GM23248 (cell line): Measurements from ENCODE around the gene CLRN1. TPM values are rescaled to one million over a fixed set of nuclear protein-coding genes. Genes with fewer than 3 reads are reported as not detected.

Experiments used
- DNase-seq: peaks from one replicate; pipeline ENCODE4 v3.0.0-alpha.2; 2015
- H2AFZ ChIP-seq: fragments of 200-600 bp; sonication (generic); 2 replicates; pipeline ENCODE4 v1.6.1; 2016; ENCODE audit warnings: antibody characterized with exemption
- H3F3A ChIP-seq: fragments of 200-600 bp; sonication (generic); 2 replicates; pipeline ENCODE4 v1.6.1; 2016; ENCODE audit warnings: mild to moderate bottlenecking, antibody characterized with exemption, mixed run types; ENCODE audit not compliant: insufficient read depth
- H3K27ac ChIP-seq: fragments of 200-600 bp; sonication (generic); 2 replicates; pipeline ENCODE4 v1.5.1; 2016; ENCODE audit warnings: mild to moderate bottlenecking
- H3K27me3 ChIP-seq: fragments of 200-600 bp; sonication (generic); replicated peaks from 2 replicates; pipeline ENCODE4 v1.6.1; 2016; ENCODE audit warnings: mild to moderate bottlenecking; ENCODE audit not compliant: insufficient read depth
- H3K36me3 ChIP-seq: fragments of 200-600 bp; sonication (generic); 2 replicates; pipeline ENCODE4 v1.6.1; 2016; ENCODE audit warnings: low read depth, mild to moderate bottlenecking
- H3K4me1 ChIP-seq: fragments of 200-600 bp; sonication (generic); 2 replicates; pipeline ENCODE4 v1.6.1; 2016; ENCODE audit warnings: mild to moderate bottlenecking; ENCODE audit not compliant: insufficient read depth
- H3K4me2 ChIP-seq: fragments of 200-600 bp; sonication (generic); one replicate; pipeline ENCODE4 v1.6.1; 2016; ENCODE audit warnings: mild to moderate bottlenecking; ENCODE audit not compliant: unreplicated experiment
- H3K4me3 ChIP-seq: fragments of 200-600 bp; sonication (generic); 2 replicates; pipeline ENCODE4 v1.5.1; 2016; ENCODE audit warnings: mild to moderate bottlenecking
- H3K79me2 ChIP-seq: fragments of 200-600 bp; sonication (generic); 2 replicates; pipeline ENCODE4 v1.6.1; 2016; ENCODE audit warnings: mild to moderate bottlenecking; ENCODE audit not compliant: insufficient read depth
- H3K9ac ChIP-seq: fragments of 200-600 bp; sonication (generic); 2 replicates; pipeline ENCODE4 v1.6.1; 2016; ENCODE audit warnings: mild to moderate bottlenecking
- H3K9me2 ChIP-seq: fragments of 200-600 bp; sonication (generic); 2 replicates; pipeline ENCODE4 v1.6.1; 2016; ENCODE audit warnings: mixed run types, mild to moderate bottlenecking, moderate library complexity; ENCODE audit not compliant: insufficient read depth
- H3K9me3 ChIP-seq: fragments of 200-600 bp; sonication (generic); one replicate; pipeline ENCODE4 v1.6.1; 2017; ENCODE audit warnings: low read depth
- H4K20me1 ChIP-seq: fragments of 200-600 bp; sonication (generic); 2 replicates; pipeline ENCODE4 v1.6.0; 2016; ENCODE audit not compliant: insufficient read depth
- EZH2 ChIP-seq: fragments of 200-600 bp; sonication (generic); IDR thresholded peaks from 2 replicates; pipeline ENCODE4 v1.6.1; 2018; ENCODE audit warnings: antibody characterized with exemption, mild to moderate bottlenecking; ENCODE audit not compliant: insufficient read depth, poor library complexity, severe bottlenecking
- EZH2phosphoT487 ChIP-seq: fragments of 200-600 bp; sonication (generic); IDR thresholded peaks from 2 replicates; pipeline ENCODE4 v1.6.1; 2018; ENCODE audit warnings: antibody characterized with exemption, moderate library complexity, mild to moderate bottlenecking, low read depth; ENCODE audit not compliant: insufficient read depth
- WGBS, 2 experiments: methylation state at CpG; one replicate each; pipeline ENCODE4 v1.1.6; 2015 to 2017; ENCODE audit warnings: low lambda C conversion rate in 2 of 2, low coverage in 1 of 2; ENCODE audit errors: missing lambda C conversion rate in 2 of 2; 5-methylcytosine and 5-hydroxymethylcytosine counted together
- in situ Hi-C: fragments of 300-500 bp; cut with MboI; formaldehyde crosslinking; loops from 2 replicates; pipeline ENCODE4 v1.15.0; 2020
- polyA plus RNA-seq: library from polyadenylated mRNA; unstranded; fragments of >200 nt; fragmentation: Nextera tagmentation; extraction: Ambion mirVana; gene quantifications from 2 replicates; pipeline ENCODE4 v1.2.1, GENCODE V29; 2016
- total RNA-seq: library from RNA; depleted of rRNA; stranded (reverse); fragments of >200 nt; shearing (Covaris generic); gene quantifications from 2 replicates; pipeline ENCODE4 v1.2.3, GENCODE V29; 2014

CLRN1 gene
- total and polyA plus RNA-seq, 2 experiments from 2014 or later: not detected

DNA sequence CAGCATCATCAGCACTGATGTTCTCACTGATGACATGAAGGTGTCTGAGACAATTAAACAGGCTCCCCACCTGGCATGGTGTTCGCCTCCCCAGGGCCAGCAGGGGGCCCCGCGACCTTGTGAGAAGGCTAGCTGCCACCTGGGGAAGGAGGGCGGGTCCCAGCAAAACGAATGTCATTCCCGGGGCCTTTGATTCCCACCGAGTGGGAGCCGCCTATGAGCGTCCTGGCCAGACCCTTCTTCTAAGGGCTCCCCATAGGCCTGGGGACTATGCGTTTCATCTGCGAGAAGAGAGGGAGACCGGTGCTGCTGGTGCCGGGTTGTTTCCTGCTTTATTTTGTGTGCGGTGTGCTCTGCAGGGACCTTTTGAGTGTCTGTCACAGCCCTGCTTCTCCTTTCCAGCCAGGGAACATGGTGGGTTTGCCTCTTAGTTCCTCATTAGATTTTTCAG, 46.8 kb downstream of the CLRN1 start:
- H3F3A ChIP-seq: no peaks in the 10 kb centered on the region
- WGBS, 2 experiments: 21 to 27% methylated on average over 14 of the region's 14 CpGs
- peak; percentile 51 for DNase-seq
- no peak overlapping the region for H3K9ac ChIP-seq
- peaks cover 42% of the 10 kb centered on the region for H3K27me3 ChIP-seq
- no peak for TF ChIP-seq EZH2phosphoT487
- no peak for TF ChIP-seq EZH2
- H3K4me1 ChIP-seq: no peaks in the 10 kb centered on the region
- no peaks in the 10 kb centered on the region for H4K20me1 ChIP-seq
- H3K79me2 ChIP-seq: no peaks in the 10 kb centered on the region
- no peaks in the 10 kb centered on the region for H3K36me3 ChIP-seq
- no peak overlapping the region for H3K27ac ChIP-seq
- H3K9me3 ChIP-seq: no peaks in the 10 kb centered on the region
- H3K4me3 ChIP-seq: no peak overlapping the region
- H3K9me2 ChIP-seq: no peaks in the 10 kb centered on the region
- no peak overlapping the region for H2AFZ ChIP-seq
- in situ Hi-C loops: no loop called here
- no peak overlapping the region for H3K4me2 ChIP-seq

DNA sequence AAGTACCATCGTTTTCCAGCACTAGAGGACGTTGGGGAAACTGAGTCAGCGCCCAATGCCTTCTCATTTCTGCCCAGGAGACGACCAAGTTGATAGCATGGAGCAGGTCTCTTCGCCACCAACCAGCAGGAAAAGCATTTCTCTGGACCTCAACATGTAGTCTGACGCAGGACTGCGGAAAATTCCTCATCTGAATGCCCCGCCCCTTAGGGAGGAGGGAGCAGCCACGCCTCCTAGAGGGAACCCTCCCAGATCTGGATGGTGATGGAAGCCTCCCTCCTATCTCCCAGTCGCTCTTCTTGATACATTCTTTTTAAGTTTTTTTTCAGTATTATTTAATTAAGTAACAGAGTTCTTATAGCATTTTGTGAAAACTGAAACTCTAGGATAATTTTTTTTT, 49.9 kb downstream of the CLRN1 start:
- H3K4me1 ChIP-seq: no peaks in the 10 kb centered on the region
- H3K9me3 ChIP-seq: no peaks in the 10 kb centered on the region
- no peaks in the 10 kb centered on the region for H3K9me2 ChIP-seq
- no peak overlapping the region for H2AFZ ChIP-seq
- H3K36me3 ChIP-seq: no peaks in the 10 kb centered on the region
- no peak overlapping the region for H3K4me3 ChIP-seq
- WGBS, 2 experiments: 54 to 55% methylated on average over 10 of the region's 10 CpGs
- H4K20me1 ChIP-seq: no peaks in the 10 kb centered on the region
- no peak overlapping the region for H3K9ac ChIP-seq
- no peaks in the 10 kb centered on the region for H3K79me2 ChIP-seq
- no peak overlapping the region for H3K4me2 ChIP-seq
- TF ChIP-seq EZH2phosphoT487 (no peak), EZH2 (no peak)
- in situ Hi-C loops: no loop called here
- H3K27ac ChIP-seq: no peak overlapping the region
- no peaks in the 10 kb centered on the region for H3F3A ChIP-seq
- peaks cover 38% of the 10 kb centered on the region for H3K27me3 ChIP-seq
- DNase-seq: peak; percentile 45

DNA sequence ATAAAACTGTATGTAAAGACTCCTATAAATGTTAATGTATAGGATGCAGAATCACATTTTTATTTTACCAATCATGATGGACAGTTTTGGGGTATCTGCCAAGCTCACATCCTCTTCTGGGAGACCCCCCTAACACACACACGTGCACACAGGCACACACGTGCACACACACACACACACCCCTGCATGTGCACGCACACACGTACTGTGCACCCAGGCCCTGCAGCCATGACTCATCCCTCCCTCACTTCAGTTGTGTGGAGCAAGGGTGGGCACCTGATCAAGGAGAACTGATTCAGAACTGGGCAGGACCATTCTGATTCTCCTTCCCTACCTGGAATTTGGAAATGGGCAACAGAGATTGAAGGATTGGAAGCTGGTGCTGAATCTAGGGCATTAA, 51.3 kb downstream of the CLRN1 start:
- Histone ChIP-seq H3K79me2 (no peaks in the 10 kb centered on the region), H3K4me2 (no peak overlapping the region), H3K27ac (no peak overlapping the region), H3K36me3 (no peaks in the 10 kb centered on the region), H3K4me3 (no peak overlapping the region), H3K9me2 (no peaks in the 10 kb centered on the region), H3K27me3 (peaks cover 48% of the 10 kb centered on the region), H3K9ac (no peak overlapping the region), H3K4me1 (no peaks in the 10 kb centered on the region), H2AFZ (no peak overlapping the region), H3F3A (no peaks in the 10 kb centered on the region), H4K20me1 (no peaks in the 10 kb centered on the region), H3K9me3 (no peaks in the 10 kb centered on the region)
- no peak for TF ChIP-seq EZH2
- no peak for TF ChIP-seq EZH2phosphoT487
- DNase-seq: no peak
- 81 to 85% methylated on average over 4 of the region's 4 CpGs for WGBS, 2 experiments
- in situ Hi-C loops: no loop called here

DNA sequence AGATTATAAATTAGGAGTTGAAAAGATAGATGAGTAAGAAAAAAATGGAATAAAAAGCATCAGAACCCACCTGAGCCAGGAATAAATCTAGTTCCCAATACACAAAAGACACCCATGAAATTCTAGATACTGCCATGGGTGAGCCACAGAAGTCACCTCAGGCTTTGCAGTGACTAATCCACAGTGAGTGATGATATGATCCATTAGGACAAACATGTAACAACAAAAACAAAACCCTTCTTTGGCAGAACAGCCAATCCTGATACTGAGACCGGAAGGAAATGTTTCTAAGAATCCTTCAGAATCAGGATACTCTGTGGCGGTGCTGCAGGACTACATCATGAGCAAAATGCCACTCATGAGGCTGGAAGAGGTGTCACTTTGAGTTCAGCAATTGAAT, 52.3 kb downstream of the CLRN1 start:
- Histone ChIP-seq H3K27ac (no peak overlapping the region), H3K4me1 (no peaks in the 10 kb centered on the region), H3K9me2 (no peaks in the 10 kb centered on the region), H3F3A (no peaks in the 10 kb centered on the region), H4K20me1 (no peaks in the 10 kb centered on the region), H3K9me3 (no peaks in the 10 kb centered on the region), H2AFZ (no peak overlapping the region), H3K36me3 (no peaks in the 10 kb centered on the region), H3K4me3 (no peak overlapping the region), H3K79me2 (no peaks in the 10 kb centered on the region), H3K9ac (no peak overlapping the region), H3K27me3 (peaks cover 48% of the 10 kb centered on the region), H3K4me2 (no peak overlapping the region)
- no peak for DNase-seq
- in situ Hi-C loops: no loop called here
- WGBS, 2 experiments: 79 to 86% methylated on average over 2 of the region's 2 CpGs
- TF ChIP-seq EZH2phosphoT487 (no peak), EZH2 (no peak)

DNA sequence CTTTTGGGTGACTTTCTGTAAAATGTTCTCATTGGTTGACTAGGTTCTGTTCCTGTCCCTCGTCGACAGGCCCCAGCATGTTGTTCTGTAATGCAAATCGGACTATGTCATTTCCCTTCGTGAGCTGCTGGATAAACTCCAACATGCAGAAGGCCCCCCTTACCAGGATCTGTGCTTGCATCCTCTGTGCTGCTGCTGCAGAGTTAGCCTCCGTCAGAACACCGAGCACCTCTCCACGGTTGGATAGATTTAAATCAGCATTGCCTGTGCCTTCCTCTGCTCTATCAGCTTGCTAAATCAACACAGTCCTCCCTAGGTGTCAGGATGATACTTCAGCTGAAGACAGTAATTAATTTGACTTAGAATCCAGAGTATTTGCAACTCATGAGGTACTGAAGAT, 54.6 kb downstream of the CLRN1 start:
- TF ChIP-seq EZH2 (no peak), EZH2phosphoT487 (no peak)
- in situ Hi-C loops: no loop called here
- H3K79me2 ChIP-seq: no peaks in the 10 kb centered on the region

More for the DNA sequence above, 54.6 kb downstream of the CLRN1 start:
- Histone ChIP-seq H3K4me3 (no peak overlapping the region), H3K4me1 (no peaks in the 10 kb centered on the region), H3K4me2 (no peak overlapping the region), H4K20me1 (no peaks in the 10 kb centered on the region), H3F3A (no peaks in the 10 kb centered on the region), H3K9me3 (no peaks in the 10 kb centered on the region), H3K36me3 (no peaks in the 10 kb centered on the region), H3K9me2 (no peaks in the 10 kb centered on the region), H3K27ac (no peak overlapping the region), H3K9ac (no peak overlapping the region), H3K27me3 (peaks cover 44% of the 10 kb centered on the region), H2AFZ (no peak overlapping the region)
- WGBS, 2 experiments: 2% methylated on average over 7 of the region's 7 CpGs
- DNase-seq: no peak
